GM19463 (cell line): ENCODE data around the gene PADI6.

Source experiments
- ATAC-seq: cut with Tn5 transposase; IDR thresholded peaks from one replicate; pipeline ENCODE4 v1.9.1; 2021; ENCODE audit warnings: mild to moderate bottlenecking, moderate library complexity; ENCODE audit not compliant: unreplicated experiment

Gene PADI6

GRCh38 chr1:17433261-17433660, 61.3 kb downstream of the PADI6 start:
- no peak for ATAC-seq

- ATAC-seq: no peak
These were observed 62.0 kb downstream of the PADI6 start for GRCh38 chr1:17434016-17434415.

GRCh38 chr1:17434601-17435000, 62.6 kb downstream of the PADI6 start:
- no peak for ATAC-seq

- no peak for ATAC-seq
These were observed 64.6 kb downstream of the PADI6 start for GRCh38 chr1:17436380-17437174.

- no peak for ATAC-seq
These were observed 65.2 kb downstream of the PADI6 start for GRCh38 chr1:17437260-17437579.

GRCh38 chr1:17437580-17438317, 65.8 kb downstream of the PADI6 start:
- ATAC-seq: peak; percentile 29

GRCh38 chr1:17438318-17439249, 66.6 kb downstream of the PADI6 start:
- peak; percentile 34 for ATAC-seq

- ATAC-seq: peak; percentile 43
These were observed 67.5 kb downstream of the PADI6 start, which contains the start of gene RCC2 for GRCh38 chr1:17439250-17440073. TSS of gene RCC2 (minus strand) at chr1:17439677. CDS start at chr1:17438514, 1,163 bp downstream.

GRCh38 chr1:17440074-17440826, 68.3 kb downstream of the PADI6 start:
- ATAC-seq: no peak

GRCh38 chr1:17440827-17441168, 68.8 kb downstream of the PADI6 start:
- ATAC-seq: no peak

- no peak for ATAC-seq
These were observed 69.4 kb downstream of the PADI6 start for GRCh38 chr1:17441265-17441992.

GRCh38 chr1:17441993-17442357, 70.0 kb downstream of the PADI6 start:
- no peak for ATAC-seq

GRCh38 chr1:17442841-17443240, 70.8 kb downstream of the PADI6 start:
- ATAC-seq: no peak

- no peak for ATAC-seq
These were observed 75.6 kb downstream of the PADI6 start for GRCh38 chr1:17447501-17447992.
